HG02884 (cell line): ENCODE measurements around the gene POLR2E.
A peak's percentile ranks its signal among the peaks of the same experiment; 100 is the strongest.
"Not testable (repeated sequence)": the region's sequence is repeated elsewhere in the genome, so short reads cannot be mapped to it uniquely, and the experiment has no call there.

Experiments used
- ATAC-seq: cut with Tn5 transposase; IDR thresholded peaks from one replicate; pipeline ENCODE4 v1.9.1; 2021; ENCODE audit warnings: mild to moderate bottlenecking, moderate library complexity; ENCODE audit not compliant: unreplicated experiment

POLR2E gene

GRCh38 chr19:1094978-1095701 lies at the start of gene POLR2E:
TSS of gene POLR2E (minus strand) at chr19:1095375. CDS start at chr19:1095315, 60 bp downstream.
- ATAC-seq = peak; percentile 72

GRCh38 chr19:1144741-1145140 lies 49.6 kb upstream of the POLR2E start:
- ATAC-seq = no peak

DNA sequence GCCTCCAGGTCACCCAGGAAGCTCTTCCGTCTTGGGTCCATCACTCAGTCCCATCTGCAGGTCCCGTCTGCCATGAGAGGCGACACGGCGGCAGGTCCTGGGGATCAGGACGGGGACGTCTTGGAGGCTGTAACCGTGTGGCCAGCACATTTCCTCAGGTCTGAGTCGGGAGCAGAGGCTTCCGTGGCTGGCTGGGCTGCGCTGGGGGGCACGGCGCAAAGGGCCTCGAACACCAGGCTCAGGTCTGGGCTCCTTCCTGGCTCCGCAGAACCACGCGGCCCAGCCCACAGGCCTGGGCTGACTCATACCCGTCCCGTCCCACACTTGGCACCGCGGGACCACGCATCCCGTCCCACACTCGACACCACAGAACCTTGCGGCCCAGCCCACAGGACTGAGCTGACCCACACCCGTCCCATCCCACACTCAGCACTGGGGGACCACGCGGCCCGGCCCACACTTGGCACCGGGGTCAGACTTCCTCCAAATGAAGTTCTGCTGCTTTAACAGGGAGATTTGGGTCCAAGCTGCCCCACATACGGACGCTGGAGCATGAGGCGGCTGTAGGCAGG lies 48.7 kb upstream of the POLR2E start:
- no peak for ATAC-seq

DNA sequence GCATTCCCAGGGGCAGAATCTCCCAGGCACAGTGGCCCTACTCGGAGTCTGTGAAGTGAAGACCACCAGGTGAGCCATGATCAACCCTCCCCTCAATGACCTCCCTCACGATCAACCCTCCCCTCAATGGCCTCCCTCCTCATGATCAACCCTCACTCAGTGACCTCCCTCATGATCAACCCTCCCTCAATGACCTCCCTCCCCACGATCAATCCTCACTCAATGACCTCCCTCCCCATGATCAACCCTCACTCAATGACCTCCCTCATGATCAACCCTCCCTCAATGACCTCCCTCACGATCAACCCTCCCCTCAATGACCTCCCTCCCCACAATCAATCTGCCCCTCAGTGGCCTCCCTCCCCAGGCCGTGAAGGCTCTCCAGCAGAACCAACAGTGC lies 46.8 kb upstream of the POLR2E start:
- no peak for ATAC-seq

GRCh38 chr19:1140272-1141027 lies 45.3 kb upstream of the POLR2E start:
- no peak for ATAC-seq

DNA sequence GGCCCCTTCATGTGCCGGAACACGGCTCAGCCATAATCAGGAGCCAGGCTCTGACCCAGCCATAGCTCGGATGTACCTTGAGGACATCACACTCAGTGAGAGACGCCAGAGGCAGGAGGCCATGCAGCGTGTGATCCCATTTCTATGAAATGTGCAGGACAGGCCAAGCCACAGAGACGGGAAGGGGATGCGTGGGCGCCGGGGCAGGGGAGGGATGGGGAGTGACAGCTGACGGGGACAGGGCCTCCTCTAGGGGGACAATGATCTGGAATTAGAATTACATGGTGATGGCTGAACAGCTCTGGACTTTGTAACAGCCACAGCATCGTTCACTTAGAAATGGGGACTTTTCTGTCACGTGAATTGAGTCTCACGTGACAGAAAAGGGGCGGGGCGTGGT lies 44.0 kb upstream of the POLR2E start:
- ATAC-seq = no peak

- no peak for ATAC-seq
Observed at GRCh38 chr19:1138121-1138520, 42.9 kb upstream of the POLR2E start.

DNA sequence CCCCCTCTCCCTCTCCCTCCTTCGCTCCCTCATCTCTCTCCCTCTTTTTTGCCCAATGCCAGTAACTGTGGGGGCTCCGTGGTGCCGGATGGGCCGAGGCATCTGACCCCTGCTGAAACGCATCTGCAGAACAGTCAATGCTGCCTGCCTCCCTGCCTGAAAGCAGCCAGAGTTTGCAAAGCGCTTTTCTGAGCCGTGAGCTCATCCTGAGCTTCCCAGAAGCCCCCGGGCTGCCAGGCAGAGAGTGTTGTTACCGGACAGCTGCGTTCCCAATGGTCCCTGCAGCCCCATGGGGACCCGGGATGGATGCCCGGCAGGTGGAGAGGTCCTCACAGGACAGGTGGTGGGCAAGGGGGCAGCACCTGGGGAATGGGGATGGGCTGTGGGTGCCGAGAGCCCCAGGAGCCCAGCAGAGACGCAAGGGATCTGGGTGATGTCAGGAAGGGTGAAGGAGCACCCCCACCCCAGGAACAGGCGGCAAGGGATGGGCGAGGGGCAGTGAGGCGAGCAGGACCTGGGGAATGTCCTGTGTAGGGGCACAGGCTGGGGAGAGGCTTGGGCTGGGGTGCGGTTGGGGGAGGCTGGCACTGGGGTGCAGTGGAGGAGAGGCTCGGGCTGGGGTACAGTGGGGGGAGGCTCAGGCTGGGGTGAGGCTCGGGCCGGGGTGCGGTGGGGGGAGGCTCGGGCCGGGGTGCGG lies 41.6 kb upstream of the POLR2E start:
- no peak for ATAC-seq

- no peak for ATAC-seq
Observed at GRCh38 chr19:1136201-1136600, 41.0 kb upstream of the POLR2E start.

GRCh38 chr19:1135454-1135853 lies 40.3 kb upstream of the POLR2E start:
- ATAC-seq = no peak

- ATAC-seq = no peak
Observed at GRCh38 chr19:1134431-1134830, 39.3 kb upstream of the POLR2E start.

- no peak for ATAC-seq
Observed at GRCh38 chr19:1133471-1133929, 38.3 kb upstream of the POLR2E start.

DNA sequence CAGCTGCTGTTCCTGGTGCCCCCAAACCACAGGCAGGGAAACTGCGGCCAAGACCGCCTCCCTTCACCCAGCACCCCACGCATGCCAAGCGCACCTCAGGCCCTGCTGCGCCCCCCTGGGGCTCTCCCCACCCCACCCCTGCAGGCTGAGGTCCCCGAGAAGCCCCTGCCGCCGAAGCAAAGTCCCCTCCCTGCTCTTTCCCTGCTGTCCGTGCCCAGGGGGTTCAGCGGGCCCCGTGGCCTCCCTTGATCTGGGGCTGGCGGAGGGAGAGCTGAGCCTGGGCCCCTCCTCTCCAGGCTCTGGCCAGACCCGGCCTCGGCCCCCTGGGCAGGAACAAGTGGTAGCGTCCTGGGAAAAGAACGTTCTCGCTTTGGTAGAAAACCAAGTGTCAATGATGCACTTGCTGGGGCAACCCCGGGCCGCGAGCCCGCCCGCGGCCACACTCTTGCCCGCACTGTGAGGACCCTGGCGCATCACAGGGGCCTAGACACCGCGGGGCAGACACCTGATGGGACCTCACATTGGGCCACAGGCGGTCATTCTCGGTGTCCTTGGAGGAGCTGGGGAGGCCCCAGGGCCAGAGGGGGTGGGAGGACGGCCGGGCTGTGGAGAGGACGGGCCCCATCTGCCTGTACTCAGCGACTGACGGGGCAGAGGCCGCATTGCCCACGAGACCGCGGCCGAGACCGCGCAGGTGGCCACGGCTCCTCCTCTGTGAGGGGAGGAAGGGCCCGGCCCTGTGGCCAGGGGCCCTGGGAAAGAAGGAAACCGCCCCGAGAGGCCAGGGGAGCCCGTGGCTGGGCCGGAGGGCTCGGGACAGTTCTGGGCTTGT lies 37.6 kb upstream of the POLR2E start:
- no peak for ATAC-seq

DNA sequence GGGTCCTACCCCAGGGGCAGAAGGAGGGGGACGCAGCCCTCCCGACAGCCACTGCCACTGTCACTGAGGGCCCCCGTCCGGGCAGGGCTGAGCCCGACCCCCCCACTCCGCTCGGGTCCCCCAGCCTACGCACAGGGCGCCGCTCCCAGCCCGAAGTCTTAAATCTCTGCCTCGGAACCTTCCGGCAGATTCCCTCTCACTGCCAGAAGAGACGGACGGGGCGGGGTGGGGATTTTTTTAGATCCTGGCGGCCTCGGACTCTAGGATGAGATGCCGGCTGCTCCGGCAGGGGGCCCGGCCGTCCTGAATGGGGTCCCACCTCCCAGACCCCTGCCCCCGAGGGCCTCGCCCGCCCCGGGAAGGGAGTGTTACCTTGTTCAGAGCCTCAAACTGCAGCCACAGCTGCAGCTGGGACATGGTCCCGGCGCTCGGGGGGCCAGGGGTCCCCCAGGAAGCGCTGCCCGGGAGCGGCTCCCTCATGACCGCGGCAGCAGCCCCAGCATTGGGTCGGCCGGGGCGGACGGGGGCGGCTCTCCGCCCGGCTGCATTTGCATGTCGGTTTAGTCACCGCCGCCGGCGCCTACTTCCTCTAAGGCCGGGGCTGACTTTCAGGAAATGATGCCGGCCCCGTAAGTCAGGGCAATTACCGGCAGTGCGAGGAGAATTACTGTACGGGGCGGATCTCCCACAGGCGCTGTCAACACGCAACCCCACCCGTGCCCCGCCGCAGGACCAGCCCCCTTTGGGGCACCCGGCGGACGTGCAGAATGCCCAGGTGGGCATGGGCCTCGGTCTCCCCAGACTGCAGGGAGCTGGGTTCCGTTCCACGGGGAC lies 36.8 kb upstream of the POLR2E start:
- peak; percentile 47 for ATAC-seq

GRCh38 chr19:1130771-1131717 lies 35.9 kb upstream of the POLR2E start:
- ATAC-seq = no peak

GRCh38 chr19:1129535-1129934 lies 34.4 kb upstream of the POLR2E start:
- ATAC-seq = no peak

GRCh38 chr19:1129084-1129483 lies 33.9 kb upstream of the POLR2E start:
- not testable (repeated sequence) for ATAC-seq

DNA sequence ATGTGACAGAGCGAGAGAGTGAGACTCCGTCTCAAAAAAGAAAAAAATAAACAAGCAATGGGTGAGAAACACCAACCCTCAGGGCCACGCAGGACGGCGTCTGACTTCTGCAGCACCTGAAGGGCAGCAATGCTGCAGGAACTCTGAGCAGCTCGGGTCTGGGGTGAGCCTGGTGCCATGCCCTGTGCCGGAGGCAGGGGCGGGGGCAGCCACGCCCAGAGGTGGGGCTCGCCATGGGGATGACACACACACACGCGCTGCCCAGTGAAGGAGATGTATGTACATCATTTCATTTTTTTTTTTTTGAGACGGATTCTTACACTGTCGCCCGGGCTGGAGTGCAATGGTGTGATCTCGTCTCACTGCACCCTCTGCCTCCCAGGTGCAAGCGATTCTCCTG lies 32.9 kb upstream of the POLR2E start:
- ATAC-seq = no peak
